CD4-positive, alpha-beta T cell treated with Interleukin-10 for 1 hour (primary cell): Measurements from ENCODE around the gene FARP1.
"Not testable (repeated sequence)": the region's sequence is repeated elsewhere in the genome, so short reads cannot be mapped to it uniquely, and the experiment has no call there.

Source experiments
- DNase-seq: peaks from one replicate; pipeline ENCODE4 v3.0.0-alpha.2; 2020

Gene FARP1

DNA sequence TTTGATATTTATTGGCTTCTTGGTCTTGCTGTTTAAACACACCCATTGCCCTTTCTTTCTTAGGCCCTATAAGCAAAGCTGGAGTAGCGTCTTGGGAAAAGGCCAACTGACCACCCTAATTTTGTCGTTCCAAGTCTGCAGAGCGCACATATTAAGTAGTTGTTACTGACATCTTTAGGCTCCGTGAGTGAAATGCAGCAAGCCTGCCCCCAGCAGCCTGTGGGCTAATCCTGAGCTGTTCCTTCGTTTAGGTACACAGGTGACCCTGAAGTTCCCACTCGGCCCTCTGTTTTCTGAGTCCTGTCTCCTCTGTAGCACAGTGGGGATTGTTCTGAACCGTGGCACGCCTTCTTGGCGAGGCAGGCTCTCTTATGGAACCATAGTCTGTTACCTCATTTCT, 263.5 kb downstream of the FARP1 start:
- DNase-seq: no peak

DNA sequence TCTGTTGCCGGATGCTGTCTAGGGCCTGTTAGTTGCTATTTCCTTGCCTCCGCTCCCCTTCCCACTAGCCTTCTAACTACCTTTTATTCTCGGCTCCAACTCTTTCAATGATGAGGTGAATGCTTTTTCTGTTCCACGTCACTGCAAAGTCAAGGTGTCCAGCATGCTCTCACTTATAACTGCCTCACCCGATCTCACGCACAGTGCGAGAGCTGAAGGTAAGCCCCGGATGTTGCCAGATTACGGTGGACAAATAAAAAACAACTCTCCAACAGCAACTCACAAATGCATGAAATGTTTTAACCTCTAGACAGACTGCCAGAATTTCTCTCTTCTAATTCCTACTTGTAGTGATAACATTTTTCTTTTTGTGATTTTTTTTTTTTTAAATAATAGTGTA, 264.1 kb downstream of the FARP1 start:
- DNase-seq: no peak

DNA sequence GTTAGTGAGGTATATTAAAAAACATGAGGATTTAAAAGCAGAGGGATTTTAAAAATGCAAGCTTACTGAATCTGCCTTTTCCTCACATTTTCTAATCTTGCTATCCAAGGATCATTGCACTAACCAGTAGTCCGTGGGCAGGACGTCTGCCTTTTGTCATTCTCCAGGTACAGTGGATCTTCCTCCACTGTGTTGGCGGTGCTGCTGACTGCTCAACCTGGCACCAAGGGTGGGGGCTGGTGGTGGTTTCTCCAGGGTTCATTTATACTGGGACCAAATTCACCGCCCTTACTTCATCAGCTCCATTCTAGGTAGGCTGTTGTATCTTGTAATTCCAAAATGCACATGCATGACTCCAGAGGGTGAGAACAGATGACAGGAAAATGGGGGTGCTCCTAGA, 264.7 kb downstream of the FARP1 start:
- no peak for DNase-seq

DNA sequence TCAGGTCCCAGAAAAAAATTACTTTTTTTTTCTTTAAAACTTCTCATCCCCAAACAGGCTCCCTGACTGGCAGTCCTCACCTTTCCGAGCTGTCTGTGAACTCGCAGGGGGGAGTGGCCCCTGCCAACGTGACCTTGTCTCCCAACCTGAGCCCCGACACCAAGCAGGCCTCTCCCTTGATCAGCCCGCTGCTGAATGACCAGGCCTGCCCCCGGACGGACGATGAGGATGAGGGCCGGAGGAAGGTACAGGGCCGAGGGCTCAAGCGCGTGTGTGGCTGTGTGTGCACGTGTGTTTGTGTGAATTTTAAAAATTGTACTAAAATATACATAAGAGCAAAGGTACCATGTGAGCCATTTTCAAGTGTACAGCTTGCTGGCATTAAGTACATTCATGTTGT, 266.4 kb downstream of the FARP1 start:
- no peak for DNase-seq

DNA sequence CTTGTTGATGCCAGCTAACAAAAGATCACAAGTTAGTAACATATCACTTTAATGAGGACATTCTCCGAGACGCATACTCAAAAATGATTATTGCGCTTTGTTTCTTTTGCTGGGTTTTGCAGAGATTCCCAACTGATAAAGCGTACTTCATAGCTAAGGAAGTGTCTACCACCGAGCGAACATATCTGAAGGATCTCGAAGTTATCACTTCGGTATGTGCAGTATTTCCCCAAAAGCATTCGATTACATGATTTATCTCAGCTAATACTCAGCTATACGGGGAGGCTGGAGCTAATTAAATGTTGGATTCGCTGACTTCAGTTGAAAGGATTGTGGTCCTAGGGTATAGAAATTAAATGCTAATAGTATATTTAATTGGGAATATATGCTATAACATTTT, 267.7 kb downstream of the FARP1 start:
- DNase-seq: no peak

GRCh38 chr13:98411013-98411412, 268.1 kb downstream of the FARP1 start:
- DNase-seq: no peak

DNA sequence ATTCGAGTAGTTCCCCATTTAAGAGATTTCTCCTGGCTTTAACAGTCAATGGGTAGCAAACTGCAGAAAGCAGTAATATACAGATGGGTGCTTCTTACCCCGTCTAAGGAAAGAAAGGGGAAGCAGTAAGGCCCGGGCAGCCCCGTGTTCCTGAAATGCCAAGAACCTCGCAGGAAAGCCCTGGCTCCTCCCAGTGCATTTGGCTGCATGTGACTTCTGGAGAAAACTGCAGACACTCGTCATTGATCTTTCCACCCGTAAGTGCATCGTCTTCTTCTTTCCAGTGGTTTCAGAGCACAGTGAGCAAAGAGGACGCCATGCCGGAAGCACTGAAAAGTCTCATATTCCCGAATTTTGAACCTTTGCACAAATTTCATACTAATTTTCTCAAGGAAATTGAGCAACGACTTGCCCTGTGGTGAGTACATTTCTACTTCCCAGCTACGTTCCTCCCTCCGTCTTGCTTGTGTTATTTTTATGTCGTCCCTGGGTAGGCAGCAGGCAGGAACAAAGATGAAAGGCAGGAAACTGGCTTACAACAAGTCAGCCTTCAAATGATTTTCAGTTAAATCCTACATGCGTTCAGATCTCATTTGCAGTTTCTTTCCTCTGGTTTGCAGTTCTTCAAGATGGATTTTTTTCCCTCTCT, 268.8 kb downstream of the FARP1 start:
- DNase-seq: no peak

DNA sequence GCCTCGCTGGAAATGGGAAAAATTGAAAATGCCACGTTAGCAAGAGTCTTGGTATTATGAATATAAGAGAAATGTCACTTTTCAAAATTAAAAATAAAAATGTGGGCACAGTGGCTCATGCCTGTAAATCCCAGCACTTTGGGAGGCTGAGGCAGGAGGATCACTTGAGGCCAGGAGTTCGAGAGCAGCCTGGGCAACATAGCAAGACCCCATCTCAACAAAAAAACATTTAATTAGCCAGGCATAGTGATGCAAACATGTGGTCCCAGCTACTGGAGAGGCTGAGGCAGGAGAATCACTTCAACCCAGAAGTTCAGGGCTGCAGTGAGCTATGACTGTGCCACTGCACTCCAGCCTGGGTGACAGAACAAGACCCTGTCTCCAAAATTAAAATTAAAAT, 270.4 kb downstream of the FARP1 start:
- not testable (repeated sequence) for DNase-seq

GRCh38 chr13:98413796-98414195, 270.9 kb downstream of the FARP1 start:
- DNase-seq: no peak

DNA sequence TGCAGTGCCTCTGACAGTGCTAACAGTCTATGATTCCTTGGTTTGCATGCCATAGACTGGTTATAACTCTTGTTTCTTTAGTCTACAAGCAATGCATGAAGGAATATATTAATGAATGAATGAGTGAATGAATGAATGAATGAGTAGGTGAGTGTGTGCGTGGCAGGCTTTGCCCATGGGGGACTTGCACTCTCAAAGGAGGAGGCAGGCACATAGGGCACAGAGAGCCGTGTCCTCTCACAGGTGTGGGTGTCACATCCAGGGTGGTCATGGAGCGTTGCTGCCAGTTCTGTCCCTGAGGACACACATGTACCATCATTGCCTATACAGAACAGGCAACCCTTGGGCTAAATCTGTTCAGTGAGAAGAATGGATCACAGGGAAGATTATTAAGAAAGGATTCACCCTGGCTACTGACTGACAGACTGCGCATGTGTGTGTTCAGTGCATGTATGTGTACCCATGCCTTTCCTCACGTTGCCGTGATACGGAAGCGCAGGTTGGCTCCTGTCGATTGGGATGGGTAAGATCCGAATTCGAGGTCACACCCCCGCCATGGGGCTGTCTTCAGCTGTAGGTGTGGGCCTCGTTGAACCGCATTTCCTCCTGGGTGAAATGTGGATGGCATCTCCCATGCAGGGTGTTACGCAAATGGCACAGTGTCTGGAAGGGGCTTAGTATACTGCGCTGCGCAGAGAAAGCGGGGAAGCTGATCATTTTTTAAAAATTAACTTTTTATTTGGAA, 272.6 kb downstream of the FARP1 start:
- DNase-seq: no peak

GRCh38 chr13:98416408-98416807, 273.5 kb downstream of the FARP1 start:
- DNase-seq: no peak

GRCh38 chr13:98419786-98420553, 277.1 kb downstream of the FARP1 start:
- no peak for DNase-seq

DNA sequence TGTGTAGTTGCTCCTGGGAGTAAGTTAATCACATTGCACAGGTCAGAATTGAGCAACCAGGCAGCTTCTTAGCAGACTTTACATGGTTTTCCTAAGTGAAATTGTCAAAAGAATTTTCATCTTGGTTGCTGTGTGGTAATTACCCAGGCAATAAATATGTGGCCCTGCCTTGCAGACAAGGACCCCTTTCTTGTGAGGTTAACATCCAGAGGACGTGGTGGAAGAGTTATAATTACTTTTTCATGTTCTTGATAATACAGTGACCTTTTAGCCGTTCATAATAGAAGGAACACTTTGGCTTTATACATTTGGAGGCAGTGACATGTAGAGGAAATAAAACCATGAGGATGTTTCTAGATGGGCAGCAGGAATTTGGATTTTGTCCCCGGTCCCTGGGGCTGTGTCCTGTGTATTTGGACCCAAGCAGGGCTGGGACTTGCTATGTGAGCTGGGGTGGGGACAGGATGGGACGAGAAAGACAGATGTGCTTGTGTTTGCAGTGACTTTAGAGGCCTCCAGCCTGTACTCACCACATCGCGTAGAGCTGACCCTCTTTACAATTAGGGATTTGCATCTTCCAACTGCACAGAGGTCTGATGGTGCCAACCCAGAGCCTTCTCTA, 277.8 kb downstream of the FARP1 start:
- no peak for DNase-seq

- no peak for DNase-seq
Observed at GRCh38 chr13:98422046-98422445, 279.2 kb downstream of the FARP1 start.

GRCh38 chr13:98423417-98423816, 280.5 kb downstream of the FARP1 start:
- DNase-seq: no peak

- no peak for DNase-seq
Observed at GRCh38 chr13:98427331-98427995, 284.6 kb downstream of the FARP1 start.

DNA sequence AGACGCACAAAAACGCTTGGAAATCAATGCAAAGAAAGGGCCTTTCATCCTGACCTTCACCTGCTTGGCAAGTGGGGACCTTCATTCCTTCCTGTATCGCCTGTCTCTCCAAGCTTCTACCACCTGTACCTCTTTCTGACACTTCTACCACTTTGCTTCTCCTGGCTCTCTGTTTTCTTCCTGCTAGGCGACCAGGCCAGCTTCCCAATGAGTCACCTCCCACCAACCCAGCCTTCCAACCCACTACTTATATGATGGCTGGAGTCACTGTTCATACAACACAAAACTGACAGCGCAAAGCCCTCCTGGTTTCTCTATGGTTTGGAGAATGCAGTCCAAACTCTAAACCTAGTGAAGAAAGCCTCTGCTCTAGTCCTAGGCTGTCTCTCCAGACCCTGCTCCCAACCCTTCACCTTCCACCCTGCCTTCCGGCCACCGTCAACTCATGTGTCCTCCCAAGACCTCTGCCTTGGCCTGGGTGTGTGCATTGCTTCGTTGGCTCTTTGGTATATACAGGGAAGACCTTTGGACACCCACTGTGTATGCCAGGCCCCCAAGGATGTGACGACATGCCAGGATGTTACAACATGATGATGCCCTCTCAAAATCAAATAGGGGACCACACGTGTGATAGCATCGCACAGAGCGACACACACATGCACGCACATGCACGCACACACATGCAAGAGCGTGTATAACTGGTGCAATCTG, 285.5 kb downstream of the FARP1 start:
- DNase-seq: no peak

DNA sequence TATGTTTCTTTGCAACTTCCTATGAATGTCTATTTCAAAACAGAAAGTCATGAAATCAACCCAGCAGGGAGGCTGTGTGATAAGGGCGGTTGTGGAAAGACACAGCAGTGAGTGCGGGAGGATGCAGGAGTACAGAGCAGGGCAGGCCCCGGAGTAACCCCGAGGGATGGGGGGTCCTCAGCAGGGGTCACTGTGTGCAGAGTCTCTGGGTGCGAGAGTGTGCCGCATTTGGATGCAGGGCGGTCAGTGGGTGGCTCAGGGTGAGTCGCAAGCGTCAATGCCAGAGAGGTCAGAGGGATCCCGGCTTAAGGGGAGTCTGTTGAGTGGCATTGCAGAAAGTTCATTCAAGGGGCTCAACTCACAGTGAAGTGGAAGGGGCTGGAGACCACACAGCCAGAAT, 286.2 kb downstream of the FARP1 start:
- DNase-seq: no peak

DNA sequence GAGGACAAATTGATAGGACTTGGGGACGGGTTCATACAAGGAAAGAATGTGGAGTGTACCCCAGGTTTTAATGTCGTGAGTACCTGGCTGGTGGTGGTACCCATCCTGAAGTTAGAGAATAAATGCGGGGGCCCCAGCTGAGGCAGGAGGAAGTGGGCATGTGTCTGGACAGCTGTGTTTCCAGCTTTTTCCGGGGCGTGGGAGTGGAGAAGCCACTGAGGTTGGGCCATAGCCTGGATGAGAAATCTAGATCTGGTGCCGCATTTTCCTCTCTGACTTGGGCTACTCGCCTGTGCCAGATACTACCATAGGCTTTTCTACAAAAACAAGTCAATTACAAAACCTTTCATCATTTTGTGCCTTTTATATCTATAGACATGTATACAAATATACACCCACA, 286.6 kb downstream of the FARP1 start:
- no peak for DNase-seq

DNA sequence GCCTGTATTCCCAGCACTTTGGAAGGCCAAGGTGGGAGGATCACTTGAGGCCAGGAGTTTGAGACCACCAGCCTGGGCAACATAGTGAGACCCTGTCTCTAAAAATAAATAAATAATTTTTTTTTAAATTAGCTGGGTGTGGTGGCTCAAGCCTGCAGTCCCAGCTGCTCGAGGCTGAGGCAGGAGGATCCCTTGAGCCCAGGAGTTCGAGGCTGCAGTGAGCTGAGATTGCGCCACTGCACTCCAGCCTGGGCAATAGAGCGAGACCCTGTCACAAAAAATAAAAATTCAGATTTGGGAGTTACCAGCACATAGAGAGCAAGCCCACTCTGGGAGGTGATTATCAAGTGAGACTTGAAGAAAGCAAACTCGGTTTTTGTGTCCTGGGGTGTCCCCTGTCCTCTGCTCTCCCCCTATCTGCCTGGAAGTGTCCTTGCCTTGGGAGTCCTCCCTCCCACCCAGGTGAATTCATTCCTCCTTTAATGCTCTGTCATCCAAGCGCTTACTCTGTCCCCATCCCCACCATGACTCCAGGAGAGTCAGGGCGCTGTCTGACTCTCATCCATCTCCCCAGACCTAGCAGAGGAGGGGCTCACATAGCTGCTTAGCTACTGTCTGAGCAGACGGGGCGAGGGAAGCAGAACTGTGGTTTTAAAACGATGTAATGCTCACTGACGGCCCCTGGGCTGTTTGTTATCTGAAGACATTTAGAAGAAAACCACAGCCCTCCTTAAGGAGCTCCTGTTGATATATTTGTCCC, 287.3 kb downstream of the FARP1 start:
- no peak for DNase-seq

DNA sequence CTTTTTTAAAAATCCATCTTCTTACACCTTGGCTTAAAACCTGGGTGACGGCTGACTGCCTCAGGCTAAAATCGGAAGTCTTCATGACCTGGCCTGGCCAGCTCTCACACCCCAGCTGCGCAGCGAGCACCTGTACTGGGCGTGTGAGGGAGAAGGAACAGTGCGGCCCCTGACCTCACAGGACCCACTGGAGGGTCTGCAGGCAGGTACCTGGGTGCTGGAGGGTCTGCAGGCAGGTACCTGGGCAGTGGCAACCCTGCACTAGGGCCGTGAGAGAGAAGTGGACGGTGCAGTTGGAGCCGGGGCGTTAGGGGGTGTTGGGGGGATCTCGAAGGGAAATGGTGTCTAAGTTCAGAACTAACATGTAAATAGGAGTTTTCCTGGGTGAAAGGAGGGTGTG, 289.7 kb downstream of the FARP1 start:
- no peak for DNase-seq

DNA sequence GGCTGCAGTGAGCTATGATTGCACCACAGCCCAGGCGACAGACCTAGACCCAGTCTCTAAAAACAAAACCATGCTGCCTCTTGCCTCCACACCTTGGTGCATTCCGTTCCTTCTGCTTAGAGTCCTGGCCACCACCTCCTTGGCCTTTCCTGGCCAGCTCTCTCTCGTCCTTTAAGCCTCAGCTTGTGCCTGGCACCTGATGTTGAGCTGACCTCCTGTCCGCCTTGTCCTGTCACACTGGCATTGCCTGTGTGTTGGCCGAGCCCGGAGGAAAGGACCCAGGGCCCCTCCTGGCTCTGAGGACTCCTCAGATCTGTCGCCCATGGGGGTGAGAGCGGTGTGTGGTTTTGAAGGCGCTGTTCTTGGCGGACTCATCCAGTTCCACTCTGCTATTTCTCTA, 290.8 kb downstream of the FARP1 start:
- DNase-seq: no peak
